H1 (cell line): ENCODE data around the gene DTX4. TPM values are rescaled to one million over a fixed set of nuclear protein-coding genes. Genes with fewer than 3 reads are reported as not detected.

ENCODE experiments used
- BRCA1 ChIP-seq: IDR thresholded peaks from 2 replicates; pipeline ENCODE4 v1.6.1; 2012; ENCODE audit warnings: low read depth, low read length, improper control_type of control experiment
- CHD1 ChIP-seq: IDR thresholded peaks from 2 replicates; pipeline ENCODE4 v1.6.1; 2012; ENCODE audit warnings: low read depth, low read length, improper control_type of control experiment
- CREB1 ChIP-seq: IDR thresholded peaks from 2 replicates; pipeline ENCODE4 v1.6.1; 2012; ENCODE audit warnings: inconsistent platforms
- EZH2 ChIP-seq: fragments of 200-600 bp; sonication (generic); IDR thresholded peaks from 2 replicates; pipeline ENCODE4 v1.7.1; 2012; ENCODE audit warnings: low read depth, mild to moderate bottlenecking, moderate library complexity, low read length, inconsistent platforms; ENCODE audit not compliant: severe bottlenecking
- FOSL1 ChIP-seq: IDR thresholded peaks from 2 replicates; pipeline ENCODE4 v1.6.1; 2011; ENCODE audit warnings: mild to moderate bottlenecking, low read depth, low read length, moderate library complexity; ENCODE audit not compliant: insufficient read depth
- GABPA ChIP-seq: IDR thresholded peaks from 2 replicates; pipeline ENCODE4 v1.6.1; 2011; ENCODE audit warnings: mild to moderate bottlenecking, low read length, moderate library complexity, borderline replicate concordance; ENCODE audit not compliant: insufficient read depth
- HDAC6 ChIP-seq: IDR thresholded peaks from one replicate; pipeline ENCODE4 v1.7.1; 2012; ENCODE audit warnings: low read depth, mild to moderate bottlenecking, inconsistent platforms, low read length, moderate library complexity
- KDM5A ChIP-seq: fragments of 200-600 bp; IDR thresholded peaks from 2 replicates; pipeline ENCODE4 v1.7.1; 2012; ENCODE audit warnings: mild to moderate bottlenecking, low read length, inconsistent platforms, mixed read lengths
- NRF1 ChIP-seq: IDR thresholded peaks from 2 replicates; pipeline ENCODE4 v1.6.1; 2011; ENCODE audit warnings: mild to moderate bottlenecking, low read depth, low read length, improper control_type of control experiment
- RFX5 ChIP-seq: IDR thresholded peaks from 2 replicates; pipeline ENCODE4 v1.6.1; 2011; ENCODE audit warnings: low read depth, low read length, improper control_type of control experiment, borderline replicate concordance
- RNF2 ChIP-seq: fragments of 200-900, 300-1000 bp; sonication (generic); IDR thresholded peaks from 2 replicates; pipeline ENCODE4 v1.7.1; 2016; ENCODE audit warnings: borderline replicate concordance, low read depth, mild to moderate bottlenecking, antibody characterized with exemption, low read length; ENCODE audit not compliant: poor library complexity, severe bottlenecking; ENCODE audit errors: missing control alignments
- SIN3A ChIP-seq, 2 experiments: IDR thresholded peaks in 1 of 2; conservative IDR thresholded peaks in 1 of 2; 2 replicates each; pipeline ENCODE4 v1.6.1; 2011 to 2012; ENCODE audit warnings: low read length in 2 of 2, improper control_type of control experiment in 1 of 2, low read depth in 1 of 2, mild to moderate bottlenecking in 1 of 2
- SIX5 ChIP-seq: IDR thresholded peaks from 2 replicates; pipeline ENCODE4 v1.6.1; 2011; ENCODE audit warnings: mild to moderate bottlenecking, low read depth, low read length
- SP2 ChIP-seq: IDR thresholded peaks from 2 replicates; pipeline ENCODE4 v1.6.1; 2012; ENCODE audit warnings: mild to moderate bottlenecking, low read length, inconsistent platforms
- TAF1 ChIP-seq: IDR thresholded peaks from 2 replicates; pipeline ENCODE4 v1.6.1; 2011; ENCODE audit warnings: mild to moderate bottlenecking, low read depth, low read length
- TCF12 ChIP-seq: IDR thresholded peaks from 2 replicates; pipeline ENCODE4 v1.6.1; 2011; ENCODE audit warnings: low read depth, mild to moderate bottlenecking, low read length
- polyA plus RNA-seq, 7 experiments: library from polyadenylated mRNA; depleted of rRNA in 3 of 7; stranded (reverse) in 5 of 7; unstranded in 2 of 7; fragments of >200 nt in 5 of 7; fragments of 200-250 nt in 2 of 7; gene quantifications; 1 replicate in 5 of 7; 2 replicates in 1 of 7; 4 replicates in 1 of 7; pipeline versions ENCODE4 v1.2.1 to v1.2.3, GENCODE V29; 2011 to 2013; ENCODE audit warnings: missing spikeins in 2 of 7, mixed read lengths in 2 of 7
- total RNA-seq: library from RNA; stranded (reverse); fragmentation: NEBNext Ultra II Directional; extraction: Animal tissue kit (Norgen Biotek cat#: 25700); gene quantifications from 2 replicates; pipeline ENCODE4 v1.2.1, GENCODE V29; 2021
- TF ChIP-seq, protein P1 (sequence below): IDR thresholded peaks from 2 replicates; pipeline ENCODE4 v1.6.1; 2012; ENCODE audit warnings: low read length, inconsistent platforms
- TF ChIP-seq, protein P2 (sequence below), 3 experiments: IDR thresholded peaks; 1 replicate in 2 of 3; 2 replicates in 1 of 3; pipeline versions ENCODE4 v1.5.1 to v1.6.1; 2011; ENCODE audit warnings: low read length in 3 of 3, mild to moderate bottlenecking in 3 of 3, inconsistent platforms in 2 of 3, low read depth in 1 of 3, moderate library complexity in 1 of 3; ENCODE audit not compliant: insufficient read depth in 1 of 3; ENCODE audit errors: control extremely low read depth in 1 of 3
- TF ChIP-seq, protein P3 (sequence below): IDR thresholded peaks from 2 replicates; pipeline ENCODE4 v1.6.1; 2012; ENCODE audit warnings: inconsistent platforms

DTX4 gene
- total and polyA plus RNA-seq, 2 of the 8 experiments (the other 6 are each of a cell fraction or from before 2014, with no cell fraction given), result 5.1 to 18.8 TPM

DNA sequence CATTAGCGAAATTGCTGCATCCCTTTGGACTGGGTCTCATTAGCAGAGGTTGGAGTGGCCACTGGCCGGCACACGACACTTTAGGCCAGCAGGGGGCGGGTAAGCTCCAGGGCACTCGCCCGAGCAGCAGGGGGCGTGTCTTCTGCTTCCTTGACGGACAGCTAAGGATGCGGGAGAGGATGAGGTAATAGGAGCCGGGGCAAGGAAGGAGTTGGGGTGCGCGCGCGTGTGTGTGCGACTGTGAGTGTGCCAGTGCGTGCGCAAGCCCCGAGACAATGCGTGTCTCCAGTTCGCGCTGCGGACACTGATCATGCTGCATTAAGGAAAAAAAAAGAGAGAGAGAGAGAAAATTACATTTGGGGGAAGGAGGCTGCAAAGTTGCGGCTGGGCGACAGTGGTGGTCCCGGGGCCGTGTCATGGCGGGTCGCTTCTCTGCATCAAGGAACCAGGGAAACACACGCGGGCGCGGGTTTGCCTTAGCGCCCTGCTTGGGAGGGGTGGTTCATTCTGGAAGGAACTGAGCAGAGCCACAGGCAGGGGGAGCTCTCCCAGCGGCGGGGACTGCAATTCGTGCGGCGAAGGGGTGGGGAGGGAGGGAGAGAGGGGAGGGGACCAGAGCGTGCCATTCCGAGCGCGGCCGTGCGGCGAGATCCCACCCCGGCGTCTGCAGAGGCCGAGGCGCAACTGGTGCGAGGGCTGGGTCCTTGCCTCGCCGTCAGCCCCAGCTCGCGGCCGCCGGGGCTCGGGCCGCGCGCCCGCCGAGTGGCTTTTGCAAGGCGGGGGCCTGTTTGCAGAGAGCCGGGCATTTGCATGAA is at the start of gene DTX4 (continued):
- TF ChIP-seq HDAC6 (no peak), EZH2 (no peak), FOSL1 (no peak), CHD1 (no peak), RNF2 (no peak), KDM5A (no peak), RFX5 (no peak), NRF1 (no peak), SP2 (no peak), CREB1 (0 out of 2 replicates have a peak, but pooled peaks have one; percentile 41), TCF12 (no peak), SIX5 (no peak), SIN3A (conservative IDR thresholded peaks at IDR 0.05 in 1 of 2, IDR thresholded peaks at IDR 0.05 in 1 of 2; ENCODE audit: low read depth in 1 of 2, low read length in 2 of 2) (peak; percentile 61 to 64; a peak in 1 of 4 replicates), TAF1 (peak; percentile 61), GABPA (no peak), BRCA1 (no peak)
- TF ChIP-seq, protein P1, sequence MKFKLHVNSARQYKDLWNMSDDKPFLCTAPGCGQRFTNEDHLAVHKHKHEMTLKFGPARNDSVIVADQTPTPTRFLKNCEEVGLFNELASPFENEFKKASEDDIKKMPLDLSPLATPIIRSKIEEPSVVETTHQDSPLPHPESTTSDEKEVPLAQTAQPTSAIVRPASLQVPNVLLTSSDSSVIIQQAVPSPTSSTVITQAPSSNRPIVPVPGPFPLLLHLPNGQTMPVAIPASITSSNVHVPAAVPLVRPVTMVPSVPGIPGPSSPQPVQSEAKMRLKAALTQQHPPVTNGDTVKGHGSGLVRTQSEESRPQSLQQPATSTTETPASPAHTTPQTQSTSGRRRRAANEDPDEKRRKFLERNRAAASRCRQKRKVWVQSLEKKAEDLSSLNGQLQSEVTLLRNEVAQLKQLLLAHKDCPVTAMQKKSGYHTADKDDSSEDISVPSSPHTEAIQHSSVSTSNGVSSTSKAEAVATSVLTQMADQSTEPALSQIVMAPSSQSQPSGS, result no peak; the same call in none of the 2 replicates
- TF ChIP-seq, protein P2, sequence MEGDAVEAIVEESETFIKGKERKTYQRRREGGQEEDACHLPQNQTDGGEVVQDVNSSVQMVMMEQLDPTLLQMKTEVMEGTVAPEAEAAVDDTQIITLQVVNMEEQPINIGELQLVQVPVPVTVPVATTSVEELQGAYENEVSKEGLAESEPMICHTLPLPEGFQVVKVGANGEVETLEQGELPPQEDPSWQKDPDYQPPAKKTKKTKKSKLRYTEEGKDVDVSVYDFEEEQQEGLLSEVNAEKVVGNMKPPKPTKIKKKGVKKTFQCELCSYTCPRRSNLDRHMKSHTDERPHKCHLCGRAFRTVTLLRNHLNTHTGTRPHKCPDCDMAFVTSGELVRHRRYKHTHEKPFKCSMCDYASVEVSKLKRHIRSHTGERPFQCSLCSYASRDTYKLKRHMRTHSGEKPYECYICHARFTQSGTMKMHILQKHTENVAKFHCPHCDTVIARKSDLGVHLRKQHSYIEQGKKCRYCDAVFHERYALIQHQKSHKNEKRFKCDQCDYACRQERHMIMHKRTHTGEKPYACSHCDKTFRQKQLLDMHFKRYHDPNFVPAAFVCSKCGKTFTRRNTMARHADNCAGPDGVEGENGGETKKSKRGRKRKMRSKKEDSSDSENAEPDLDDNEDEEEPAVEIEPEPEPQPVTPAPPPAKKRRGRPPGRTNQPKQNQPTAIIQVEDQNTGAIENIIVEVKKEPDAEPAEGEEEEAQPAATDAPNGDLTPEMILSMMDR (IDR thresholded peaks at IDR 0.05; ENCODE audit: control extremely low read depth in 1 of 3, insufficient read depth in 1 of 3, low read depth in 1 of 3, low read length in 3 of 3), result peak; percentile 90 to 98 (median 95)
- TF ChIP-seq, protein P3, sequence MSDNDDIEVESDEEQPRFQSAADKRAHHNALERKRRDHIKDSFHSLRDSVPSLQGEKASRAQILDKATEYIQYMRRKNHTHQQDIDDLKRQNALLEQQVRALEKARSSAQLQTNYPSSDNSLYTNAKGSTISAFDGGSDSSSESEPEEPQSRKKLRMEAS, result peak; percentile 88
